K562 (cell line): Measurements from ENCODE around the gene DNAH8. TPM values are rescaled to one million over a fixed set of nuclear protein-coding genes. Genes with fewer than 3 reads are reported as not detected.

Source experiments
- CBX1 ChIP-seq: sonication (generic); IDR thresholded peaks from 2 replicates; pipeline ENCODE4 v1.6.1; 2016; ENCODE audit warnings: antibody characterized with exemption, low read depth, mild to moderate bottlenecking
- FOSL1 ChIP-seq: fragments of 200-800 bp; sonication (Bioruptor generic); conservative IDR thresholded peaks from 2 replicates; pipeline ENCODE4 v1.6.1; 2016; ENCODE audit warnings: missing genetic modification characterization, missing compliant biosample characterization
- HCFC1 ChIP-seq: IDR thresholded peaks from 2 replicates; pipeline ENCODE4 v1.6.1; 2012; ENCODE audit warnings: low read depth, low read length, improper control_type of control experiment
- KDM2B ChIP-seq: fragments of 250-450 bp; sonication (Bioruptor Pico); IDR thresholded peaks from 2 replicates; pipeline ENCODE4 v1.8.0; 2021; ENCODE audit warnings: mild to moderate bottlenecking, moderate library complexity
- KDM4B ChIP-seq, 2 experiments: fragments of 450-650 bp in 1 of 2; sonication (generic) in 1 of 2; IDR thresholded peaks; 2 replicates each; pipeline ENCODE4 v1.6.1; 2016 to 2017; ENCODE audit warnings: borderline replicate concordance in 2 of 2, antibody characterized with exemption in 1 of 2, low read depth in 1 of 2, mild to moderate bottlenecking in 1 of 2
- MIER1 ChIP-seq: fragments of 450-650 bp; IDR thresholded peaks from 2 replicates; pipeline ENCODE4 v1.6.1; 2016; ENCODE audit warnings: antibody characterized with exemption, mild to moderate bottlenecking, low read depth
- RAD21 ChIP-seq, 2 experiments: fragments of 250-450 bp in 1 of 2; fragments of 450-650 bp in 1 of 2; sonication (Bioruptor Pico) in 1 of 2; formaldehyde crosslinking in 1 of 2; IDR thresholded peaks in 1 of 2; conservative IDR thresholded peaks in 1 of 2; 2 replicates each; pipeline versions ENCODE4 v1.4.0 to v1.8.0; 2020 to 2022; ENCODE audit warnings: mild to moderate bottlenecking in 2 of 2, moderate library complexity in 1 of 2
- RAD51 ChIP-seq: fragments of 450-650 bp; IDR thresholded peaks from 2 replicates; pipeline ENCODE4 v1.7.1; 2016; ENCODE audit warnings: low read depth, mild to moderate bottlenecking, borderline replicate concordance
- SRSF7 ChIP-seq: fragments of 200-400 bp; formaldehyde crosslinking; optimal IDR thresholded peaks from 2 replicates; pipeline ENCODE3; 2017; ENCODE audit warnings: mild to moderate bottlenecking, low read depth, low read length
- TGIF2 ChIP-seq: sonication (generic); formaldehyde crosslinking; IDR thresholded peaks from 2 replicates; pipeline ENCODE4 v1.8.1; 2022; ENCODE audit warnings: mild to moderate bottlenecking, missing genetic modification reagents, moderate library complexity
- ZC3H4 ChIP-seq: sonication (generic); formaldehyde crosslinking; IDR thresholded peaks from 2 replicates; pipeline ENCODE4 v1.9.0; 2021; ENCODE audit warnings: missing genetic modification reagents, borderline replicate concordance
- ZNF316 ChIP-seq: fragments of 450-650 bp; IDR thresholded peaks from 2 replicates; pipeline ENCODE4 v1.6.1; 2016
- ZNF668 ChIP-seq: fragments of 250-450 bp; sonication (Bioruptor Pico); IDR thresholded peaks from 2 replicates; pipeline ENCODE4 v1.8.0; 2022; ENCODE audit warnings: mild to moderate bottlenecking, inconsistent platforms
- polyA plus RNA-seq, 8 experiments: library from polyadenylated mRNA; depleted of rRNA in 4 of 8; stranded (reverse) in 5 of 8; unstranded in 3 of 8; fragments of >200 nt; fragmentation: Nextera tagmentation in 2 of 8; fragmentation: Illumina TruSeq in 1 of 8; extraction: Ambion mirVana in 2 of 8; extraction: Trizol in 1 of 8; gene quantifications; 2 replicates each; pipeline versions ENCODE4 v1.2.1 to v1.2.3, GENCODE V29; 2011 to 2014; ENCODE audit warnings: inconsistent platforms in 1 of 8, missing spikeins in 1 of 8
- total RNA-seq, 7 experiments: library from RNA; depleted of rRNA in 6 of 7; stranded (reverse); fragments of >200 nt in 6 of 7; fragmentation: Illumina TruSeq in 2 of 7; extraction: Trizol in 2 of 7; gene quantifications; 2 replicates each; pipeline versions ENCODE4 v1.2.1 to v1.2.3, GENCODE V29; 2011 to 2021; ENCODE audit warnings: low replicate concordance in 1 of 7
- TF ChIP-seq, protein P1 (sequence below), 3 experiments: IDR thresholded peaks in 2 of 3; conservative IDR thresholded peaks in 1 of 3; 2 replicates each; pipeline ENCODE4 v1.5.1; 2011 to 2012; ENCODE audit warnings: low read length in 3 of 3, mild to moderate bottlenecking in 3 of 3, control low read depth in 2 of 3, improper control_type of control experiment in 1 of 3, inconsistent platforms in 1 of 3, low read depth in 1 of 3, mixed read lengths in 1 of 3, moderate library complexity in 1 of 3; ENCODE audit not compliant: insufficient read depth in 2 of 3
- TF ChIP-seq, protein P2 (sequence below): fragments of 450-650 bp; formaldehyde crosslinking; IDR thresholded peaks from 2 replicates; pipeline ENCODE4 v1.4.0; 2020; ENCODE audit warnings: mild to moderate bottlenecking, moderate library complexity
- TF ChIP-seq, protein P3 (sequence below): sonication (generic); formaldehyde crosslinking; IDR thresholded peaks from 2 replicates; pipeline ENCODE4 v1.4.0; 2020; ENCODE audit warnings: mild to moderate bottlenecking, missing genetic modification reagents

Gene DNAH8
- total and polyA plus RNA-seq, 9 of the 15 experiments (the other 6 are each of a cell fraction or from before 2014, with no cell fraction given): 1.2 to 4.2 (median 2.9) TPM

DNA sequence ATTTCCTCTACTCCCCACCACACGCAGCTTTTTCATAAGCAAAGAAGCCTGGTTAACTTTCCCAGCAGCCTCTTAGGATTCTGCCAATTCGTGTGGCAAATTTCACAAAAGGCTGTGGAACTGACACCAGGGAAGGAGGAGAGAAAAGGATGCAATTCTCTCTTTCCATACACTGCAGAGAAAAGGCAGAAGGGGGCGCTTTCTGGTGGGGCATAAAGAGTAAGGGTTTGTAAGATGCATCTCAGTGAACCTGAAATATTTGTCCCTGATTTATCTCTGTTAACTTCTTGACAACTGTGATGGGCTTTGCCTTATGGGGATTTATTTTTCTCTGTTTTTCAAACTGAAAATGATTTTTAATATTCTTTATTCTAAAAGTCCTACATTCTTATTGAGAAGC, 288.0 kb downstream of the DNAH8 start (continued):
- no peak for TF ChIP-seq KDM4B (IDR thresholded peaks at IDR 0.05; ENCODE audit: borderline replicate concordance in 2 of 2, low read depth in 1 of 2)
- no peak for TF ChIP-seq HCFC1
- TF ChIP-seq KDM2B (CRISPR knock-in tag): no peak
- TF ChIP-seq SRSF7: no peak
- TF ChIP-seq, protein P1, sequence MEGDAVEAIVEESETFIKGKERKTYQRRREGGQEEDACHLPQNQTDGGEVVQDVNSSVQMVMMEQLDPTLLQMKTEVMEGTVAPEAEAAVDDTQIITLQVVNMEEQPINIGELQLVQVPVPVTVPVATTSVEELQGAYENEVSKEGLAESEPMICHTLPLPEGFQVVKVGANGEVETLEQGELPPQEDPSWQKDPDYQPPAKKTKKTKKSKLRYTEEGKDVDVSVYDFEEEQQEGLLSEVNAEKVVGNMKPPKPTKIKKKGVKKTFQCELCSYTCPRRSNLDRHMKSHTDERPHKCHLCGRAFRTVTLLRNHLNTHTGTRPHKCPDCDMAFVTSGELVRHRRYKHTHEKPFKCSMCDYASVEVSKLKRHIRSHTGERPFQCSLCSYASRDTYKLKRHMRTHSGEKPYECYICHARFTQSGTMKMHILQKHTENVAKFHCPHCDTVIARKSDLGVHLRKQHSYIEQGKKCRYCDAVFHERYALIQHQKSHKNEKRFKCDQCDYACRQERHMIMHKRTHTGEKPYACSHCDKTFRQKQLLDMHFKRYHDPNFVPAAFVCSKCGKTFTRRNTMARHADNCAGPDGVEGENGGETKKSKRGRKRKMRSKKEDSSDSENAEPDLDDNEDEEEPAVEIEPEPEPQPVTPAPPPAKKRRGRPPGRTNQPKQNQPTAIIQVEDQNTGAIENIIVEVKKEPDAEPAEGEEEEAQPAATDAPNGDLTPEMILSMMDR (IDR thresholded peaks at IDR 0.05 in 2 of 3, conservative IDR thresholded peaks at IDR 0.05 in 1 of 3; ENCODE audit: insufficient read depth in 2 of 3, low read depth in 1 of 3, low read length in 3 of 3): peak; percentile 73 to 78 (median 76)
- TF ChIP-seq ZNF316: no peak
- no peak for TF ChIP-seq RAD51
- TF ChIP-seq MIER1: no peak
- TF ChIP-seq, protein P2, sequence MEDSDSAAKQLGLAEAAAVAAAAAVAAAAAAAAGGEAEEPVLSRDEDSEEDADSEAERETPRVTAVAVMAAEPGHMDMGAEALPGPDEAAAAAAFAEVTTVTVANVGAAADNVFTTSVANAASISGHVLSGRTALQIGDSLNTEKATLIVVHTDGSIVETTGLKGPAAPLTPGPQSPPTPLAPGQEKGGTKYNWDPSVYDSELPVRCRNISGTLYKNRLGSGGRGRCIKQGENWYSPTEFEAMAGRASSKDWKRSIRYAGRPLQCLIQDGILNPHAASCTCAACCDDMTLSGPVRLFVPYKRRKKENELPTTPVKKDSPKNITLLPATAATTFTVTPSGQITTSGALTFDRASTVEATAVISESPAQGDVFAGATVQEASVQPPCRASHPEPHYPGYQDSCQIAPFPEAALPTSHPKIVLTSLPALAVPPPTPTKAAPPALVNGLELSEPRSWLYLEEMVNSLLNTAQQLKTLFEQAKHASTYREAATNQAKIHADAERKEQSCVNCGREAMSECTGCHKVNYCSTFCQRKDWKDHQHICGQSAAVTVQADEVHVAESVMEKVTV: 0 out of 2 replicates have a peak, but pooled peaks have one; percentile 14
- TF ChIP-seq CBX1: no peak
- TF ChIP-seq, protein P3, sequence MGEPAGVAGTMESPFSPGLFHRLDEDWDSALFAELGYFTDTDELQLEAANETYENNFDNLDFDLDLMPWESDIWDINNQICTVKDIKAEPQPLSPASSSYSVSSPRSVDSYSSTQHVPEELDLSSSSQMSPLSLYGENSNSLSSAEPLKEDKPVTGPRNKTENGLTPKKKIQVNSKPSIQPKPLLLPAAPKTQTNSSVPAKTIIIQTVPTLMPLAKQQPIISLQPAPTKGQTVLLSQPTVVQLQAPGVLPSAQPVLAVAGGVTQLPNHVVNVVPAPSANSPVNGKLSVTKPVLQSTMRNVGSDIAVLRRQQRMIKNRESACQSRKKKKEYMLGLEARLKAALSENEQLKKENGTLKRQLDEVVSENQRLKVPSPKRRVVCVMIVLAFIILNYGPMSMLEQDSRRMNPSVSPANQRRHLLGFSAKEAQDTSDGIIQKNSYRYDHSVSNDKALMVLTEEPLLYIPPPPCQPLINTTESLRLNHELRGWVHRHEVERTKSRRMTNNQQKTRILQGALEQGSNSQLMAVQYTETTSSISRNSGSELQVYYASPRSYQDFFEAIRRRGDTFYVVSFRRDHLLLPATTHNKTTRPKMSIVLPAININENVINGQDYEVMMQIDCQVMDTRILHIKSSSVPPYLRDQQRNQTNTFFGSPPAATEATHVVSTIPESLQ: no peak
- TF ChIP-seq ZNF668 (CRISPR knock-in tag): no peak
- no peak for TF ChIP-seq ZC3H4
- no peak for TF ChIP-seq TGIF2 (CRISPR knock-in tag)
- TF ChIP-seq RAD21 (CRISPR knock-in tag; conservative IDR thresholded peaks at IDR 0.05 in 1 of 2, IDR thresholded peaks at IDR 0.05 in 1 of 2): peak; percentile 62 to 90
- no peak for TF ChIP-seq FOSL1 (tag)
